Chondrocyte (in vitro differentiated cells): Measurements from ENCODE around the gene NETO1. TPM values are rescaled to one million over a fixed set of nuclear protein-coding genes. Genes with fewer than 3 reads are reported as not detected.

Source experiments
- DNase-seq: peaks from one replicate; pipeline ENCODE4 v3.0.0; 2021; ENCODE audit warnings: mixed read lengths, low spot score
- H3K27ac Mint-ChIP-seq: one replicate; pipeline ENCODE4 v1.8.0; 2021; ENCODE audit warnings: mild to moderate bottlenecking, moderate library complexity, mixed read lengths; ENCODE audit not compliant: unreplicated experiment
- H3K27me3 Mint-ChIP-seq: 2 replicates; pipeline ENCODE4 v1.8.0; 2021; ENCODE audit warnings: low read depth, mixed read lengths
- H3K36me3 Mint-ChIP-seq: 2 replicates; pipeline ENCODE4 v1.8.0; 2021; ENCODE audit warnings: low read depth, mixed read lengths
- H3K4me1 Mint-ChIP-seq: 2 replicates; pipeline ENCODE4 v1.8.0; 2021; ENCODE audit warnings: low read depth, mild to moderate bottlenecking, mixed read lengths
- H3K4me3 Mint-ChIP-seq: one replicate; pipeline ENCODE4 v1.8.0; 2021; ENCODE audit warnings: mild to moderate bottlenecking, moderate library complexity, mixed read lengths; ENCODE audit not compliant: unreplicated experiment
- H3K9me3 Mint-ChIP-seq: 2 replicates; pipeline ENCODE4 v1.8.0; 2021; ENCODE audit warnings: low read depth, mixed read lengths
- CTCF ChIP-seq: fragments of 200-600 bp; sonication (generic); IDR thresholded peaks from 2 replicates; pipeline ENCODE4 v1.5.0; 2021; ENCODE audit warnings: antibody characterized with exemption, mild to moderate bottlenecking, moderate library complexity
- total RNA-seq: library from RNA; stranded (reverse); gene quantifications from 3 replicates; pipeline ENCODE4 v1.2.1, GENCODE V29; 2021

The NETO1 gene
- total RNA-seq, 1 donor from 2014 or later: not detected

- no peak for DNase-seq
- no peak overlapping the region for H3K27ac Mint-ChIP-seq
- no peaks in the 10 kb centered on the region for H3K4me1 Mint-ChIP-seq
- H3K27me3 Mint-ChIP-seq: peaks cover 14% of the 10 kb centered on the region
- TF ChIP-seq CTCF: no peak
- no peaks in the 10 kb centered on the region for H3K9me3 Mint-ChIP-seq
- no peaks in the 10 kb centered on the region for H3K36me3 Mint-ChIP-seq
- H3K4me3 Mint-ChIP-seq: no peak overlapping the region
Observed at GRCh38 chr18:72859088-72859487, 8.7 kb downstream of the NETO1 start.

- H3K27me3 Mint-ChIP-seq: no peaks in the 10 kb centered on the region
- H3K27ac Mint-ChIP-seq: no peak overlapping the region
- H3K4me1 Mint-ChIP-seq: no peaks in the 10 kb centered on the region
- H3K36me3 Mint-ChIP-seq: no peaks in the 10 kb centered on the region
- TF ChIP-seq CTCF: no peak
- DNase-seq: no peak
- no peak overlapping the region for H3K4me3 Mint-ChIP-seq
- peaks cover 16% of the 10 kb centered on the region for H3K9me3 Mint-ChIP-seq
Observed at GRCh38 chr18:72849671-72850070, 18.1 kb downstream of the NETO1 start.

- Mint-ChIP-seq H3K27ac (no peak overlapping the region), H3K9me3 (peaks cover 16% of the 10 kb centered on the region), H3K36me3 (no peaks in the 10 kb centered on the region), H3K27me3 (no peaks in the 10 kb centered on the region), H3K4me3 (no peak overlapping the region), H3K4me1 (no peaks in the 10 kb centered on the region)
- no peak for DNase-seq
- TF ChIP-seq CTCF: no peak
Observed at GRCh38 chr18:72848503-72849237, 19.1 kb downstream of the NETO1 start.

GRCh38 chr18:72847771-72848170 is 20.0 kb downstream of the NETO1 start:
- Mint-ChIP-seq H3K4me1 (no peaks in the 10 kb centered on the region), H3K9me3 (peaks cover 16% of the 10 kb centered on the region), H3K4me3 (no peak overlapping the region), H3K36me3 (no peaks in the 10 kb centered on the region), H3K27ac (no peak overlapping the region), H3K27me3 (no peaks in the 10 kb centered on the region)
- TF ChIP-seq CTCF: no peak
- DNase-seq: no peak

- Mint-ChIP-seq H3K4me3 (no peak overlapping the region), H3K27me3 (no peaks in the 10 kb centered on the region), H3K4me1 (no peaks in the 10 kb centered on the region), H3K27ac (no peak overlapping the region), H3K36me3 (no peaks in the 10 kb centered on the region), H3K9me3 (peaks cover 16% of the 10 kb centered on the region)
- no peak for DNase-seq
- TF ChIP-seq CTCF: no peak
Observed at GRCh38 chr18:72846736-72847533, 20.9 kb downstream of the NETO1 start.
